HFFc6 (cell line): ENCODE data around the gene RMDN2. TPM values are rescaled to one million over a fixed set of nuclear protein-coding genes. Genes with fewer than 3 reads are reported as not detected.
A peak's percentile ranks its signal among the peaks of the same experiment; 100 is the strongest.
"Not testable (repeated sequence)": the region's sequence is repeated elsewhere in the genome, so short reads cannot be mapped to it uniquely, and the experiment has no call there.

Experiments
- DNase-seq: peaks from one replicate; pipeline ENCODE4 v3.0.0-alpha.2; 2018
- H3K27ac Mint-ChIP-seq: 2 replicates; pipeline ENCODE4 v1.8.0; 2020; ENCODE audit warnings: mild to moderate bottlenecking, mixed read lengths
- H3K27me3 Mint-ChIP-seq: 2 replicates; pipeline ENCODE4 v1.8.0; 2021; ENCODE audit warnings: mild to moderate bottlenecking, moderate library complexity, mixed read lengths; ENCODE audit not compliant: insufficient read depth
- H3K36me3 Mint-ChIP-seq: 2 replicates; pipeline ENCODE4 v1.8.0; 2021; ENCODE audit warnings: low read depth, mixed read lengths
- H3K4me1 Mint-ChIP-seq: 2 replicates; pipeline ENCODE4 v1.8.0; 2020; ENCODE audit warnings: low read depth, mixed read lengths
- H3K4me3 Mint-ChIP-seq: 2 replicates; pipeline ENCODE4 v1.8.0; 2020; ENCODE audit warnings: mild to moderate bottlenecking, moderate library complexity, mixed read lengths
- H3K9me3 Mint-ChIP-seq: 2 replicates; pipeline ENCODE4 v1.8.0; 2020; ENCODE audit warnings: mild to moderate bottlenecking, mixed read lengths
- CTCF ChIP-seq: fragments of 200-600 bp; sonication (generic); IDR thresholded peaks from 2 replicates; pipeline ENCODE4 v1.5.0; 2021; ENCODE audit warnings: antibody characterized with exemption, mild to moderate bottlenecking
- total RNA-seq, 6 experiments: library from RNA; stranded (reverse); fragmentation: NEBNext Ultra II Directional; extraction: Animal tissue kit (Norgen Biotek cat#: 25700); gene quantifications; 2 replicates in 1 of 6; 3 replicates in 5 of 6; pipeline ENCODE4 v1.2.3, GENCODE V29; 2021

Gene RMDN2
- total RNA-seq, 6 experiments from 2014 or later, result 2.6 to 6.7 (median 3.4) TPM

DNA sequence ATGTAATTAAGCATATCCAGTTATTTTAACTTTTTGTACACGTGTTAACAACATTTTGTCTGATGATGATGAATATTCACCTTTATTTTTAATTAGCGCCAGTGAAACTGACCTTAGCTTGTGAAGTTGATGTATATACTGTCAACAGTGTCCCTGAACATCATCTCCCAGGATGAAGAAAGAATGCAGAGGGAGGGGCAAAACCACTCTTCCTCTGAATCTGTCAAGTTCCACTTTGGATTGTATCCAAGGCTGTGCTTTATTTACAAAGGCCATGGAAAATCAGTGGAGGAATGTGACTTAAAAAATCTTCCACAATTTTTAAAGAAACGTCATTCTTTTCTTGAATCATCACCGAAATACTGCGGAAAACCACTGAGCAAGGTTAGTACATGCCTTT, 4.5 kb upstream of the RMDN2 start:
- Mint-ChIP-seq H3K36me3 (no peaks in the 10 kb centered on the region), H3K9me3 (no peaks in the 10 kb centered on the region), H3K4me1 (peaks cover 35% of the 10 kb centered on the region), H3K4me3 (no peak overlapping the region), H3K27ac (no peak overlapping the region), H3K27me3 (peaks cover 5% of the 10 kb centered on the region)
- TF ChIP-seq CTCF, result no peak
- peak; percentile 61 for DNase-seq

DNA sequence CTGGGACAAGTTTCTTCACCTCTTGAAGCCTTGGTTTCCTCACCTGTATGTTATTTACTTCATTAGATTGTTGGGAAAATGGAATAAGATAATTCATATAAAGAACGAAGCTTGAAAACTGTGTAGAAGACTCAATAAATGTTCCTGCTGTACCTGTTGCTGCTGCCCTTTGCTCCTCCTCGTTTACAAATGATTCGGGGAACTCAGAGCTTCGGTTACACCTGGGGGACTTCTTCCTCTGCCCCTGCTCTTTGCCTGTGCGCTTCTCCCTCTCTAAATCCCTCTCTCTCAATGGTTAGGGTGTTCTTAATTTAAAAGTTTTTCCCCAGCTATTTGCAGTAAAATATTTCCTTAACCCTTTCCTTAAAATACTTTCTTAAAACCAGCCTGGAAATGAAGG, 3.3 kb upstream of the RMDN2 start:
- H3K4me1 Mint-ChIP-seq, result peaks cover 28% of the 10 kb centered on the region

DNA sequence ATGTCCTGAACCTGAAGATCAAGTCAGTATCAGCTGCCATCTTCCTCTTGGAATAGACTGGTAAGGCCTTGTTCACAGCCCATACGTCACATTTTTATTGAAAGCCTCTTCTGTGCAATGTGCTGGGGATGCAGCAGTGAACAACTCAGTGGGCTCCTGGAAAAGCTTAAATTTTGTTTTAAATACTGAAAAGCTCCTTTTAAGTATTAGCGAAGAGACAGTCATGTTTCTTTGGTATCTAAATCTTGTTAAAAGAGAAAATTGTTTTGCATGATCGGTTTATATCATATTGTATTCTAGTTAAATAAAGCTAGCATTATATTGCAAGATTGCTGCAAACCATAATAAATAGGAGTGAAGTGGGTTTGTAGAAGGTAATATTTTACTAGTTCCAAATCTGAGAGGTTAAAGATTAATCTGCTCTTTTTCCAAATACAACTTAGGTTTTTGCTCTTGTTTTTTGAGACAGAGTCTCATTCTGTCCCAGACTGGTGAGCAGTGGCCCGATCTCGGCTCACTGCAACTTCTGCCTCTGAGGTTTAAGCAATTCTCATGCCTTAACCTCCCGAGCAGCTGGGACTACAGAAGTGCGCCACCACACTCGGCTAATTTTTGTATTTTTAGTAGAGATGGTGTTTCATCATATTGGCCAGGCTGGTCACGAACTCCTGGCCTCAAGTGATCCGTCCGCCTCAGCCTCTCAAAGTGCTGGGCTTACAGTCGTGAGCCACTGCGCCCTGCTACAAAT, 1.6 kb upstream of the RMDN2 start:
- Mint-ChIP-seq H3K9me3 (no peaks in the 10 kb centered on the region), H3K4me3 (no peak overlapping the region), H3K27me3 (peaks cover 5% of the 10 kb centered on the region), H3K36me3 (no peaks in the 10 kb centered on the region), H3K27ac (no peak overlapping the region), H3K4me1 (peaks cover 19% of the 10 kb centered on the region)
- no peak for TF ChIP-seq CTCF
- no peak for DNase-seq

More for the DNA sequence above, 3.3 kb upstream of the RMDN2 start:
- H3K27me3 Mint-ChIP-seq, result peaks cover 5% of the 10 kb centered on the region
- H3K36me3 Mint-ChIP-seq, result no peaks in the 10 kb centered on the region
- no peak overlapping the region for H3K27ac Mint-ChIP-seq
- TF ChIP-seq CTCF, result no peak
- DNase-seq, result no peak
- H3K9me3 Mint-ChIP-seq, result no peaks in the 10 kb centered on the region
- no peak overlapping the region for H3K4me3 Mint-ChIP-seq

- Mint-ChIP-seq H3K36me3 (peaks cover 5% of the 10 kb centered on the region; the same call in 1 of the 2 replicates), H3K27me3 (peaks cover 3% of the 10 kb centered on the region), H3K4me3 (no peak overlapping the region), H3K27ac (no peak overlapping the region), H3K9me3 (no peaks in the 10 kb centered on the region), H3K4me1 (peaks cover 9% of the 10 kb centered on the region; the same call in 1 of the 2 replicates)
- DNase-seq, result no peak
- TF ChIP-seq CTCF, result no peak
Measured at GRCh38 chr2:37926635-37927034, 1.5 kb downstream of the RMDN2 start.

- H3K36me3 Mint-ChIP-seq, result peaks cover 5% of the 10 kb centered on the region; the same call in 1 of the 2 replicates
- H3K4me1 Mint-ChIP-seq, result peaks cover 7% of the 10 kb centered on the region; the same call in 1 of the 2 replicates
- no peaks in the 10 kb centered on the region; the same call in 1 of the 2 replicates for H3K27me3 Mint-ChIP-seq
- no peak for TF ChIP-seq CTCF
- no peak overlapping the region for H3K27ac Mint-ChIP-seq
- DNase-seq, result no peak
- H3K9me3 Mint-ChIP-seq, result no peaks in the 10 kb centered on the region
- no peak overlapping the region for H3K4me3 Mint-ChIP-seq
Measured at GRCh38 chr2:37928377-37928776, 3.3 kb downstream of the RMDN2 start.

GRCh38 chr2:37930392-37930791, 5.3 kb downstream of the RMDN2 start:
- not testable (repeated sequence) for DNase-seq, H3K27ac Mint-ChIP-seq, H3K4me3 Mint-ChIP-seq, H3K4me1 Mint-ChIP-seq, H3K9me3 Mint-ChIP-seq, H3K36me3 Mint-ChIP-seq, H3K27me3 Mint-ChIP-seq

- H3K4me3 Mint-ChIP-seq, H3K9me3 Mint-ChIP-seq, DNase-seq, H3K36me3 Mint-ChIP-seq, H3K27me3 Mint-ChIP-seq, H3K27ac Mint-ChIP-seq: not testable (repeated sequence)
- H3K4me1 Mint-ChIP-seq, result peaks cover 22% of the 10 kb centered on the region
Measured at GRCh38 chr2:37932873-37933272, 7.8 kb downstream of the RMDN2 start.
